ENCODE measurements around the gene BDKRB1. TPM values are rescaled to one million over a fixed set of nuclear protein-coding genes. Genes with fewer than 3 reads are reported as not detected.

BDKRB1 gene
- total RNA-seq, 6 experiments from 2014 or later, result 0.31 TPM; not detected in 5

DNA sequence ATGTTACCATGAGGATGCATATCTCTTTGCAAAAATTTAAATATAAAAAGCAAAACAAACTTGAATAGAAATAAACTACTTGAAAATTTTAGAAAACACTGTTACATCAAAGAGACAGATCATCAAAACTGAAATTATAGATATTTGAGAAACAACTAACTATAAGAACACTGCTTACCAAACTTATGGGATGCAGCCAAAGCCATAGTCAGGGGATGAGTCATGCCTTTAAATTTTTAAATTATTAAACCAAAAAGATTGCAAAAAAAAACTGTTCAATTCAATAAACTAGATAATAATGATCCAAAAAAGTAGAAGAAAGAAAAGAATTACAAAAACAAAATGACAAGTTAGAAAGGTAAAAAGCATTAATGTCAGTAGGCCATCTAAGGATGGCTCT lies 43.9 kb upstream of the BDKRB1 start:
- H3K4me1 ChIP-seq, result peaks cover 0 to 6% (median 0%) of the 10 kb centered on the region in 4 donors
- DNase-seq (no peak), ATAC-seq (no peak)
- H3K4me3 ChIP-seq, result no peak overlapping the region
- H3K27me3 ChIP-seq, result no peaks in the 10 kb centered on the region
- intact Hi-C loops (cut with DNase I), result no loop called here
- H3K36me3 ChIP-seq, result no peaks in the 10 kb centered on the region
- no peak for TF ChIP-seq POLR2A (IDR thresholded peaks at IDR 0.05)
- TF ChIP-seq, protein P1, sequence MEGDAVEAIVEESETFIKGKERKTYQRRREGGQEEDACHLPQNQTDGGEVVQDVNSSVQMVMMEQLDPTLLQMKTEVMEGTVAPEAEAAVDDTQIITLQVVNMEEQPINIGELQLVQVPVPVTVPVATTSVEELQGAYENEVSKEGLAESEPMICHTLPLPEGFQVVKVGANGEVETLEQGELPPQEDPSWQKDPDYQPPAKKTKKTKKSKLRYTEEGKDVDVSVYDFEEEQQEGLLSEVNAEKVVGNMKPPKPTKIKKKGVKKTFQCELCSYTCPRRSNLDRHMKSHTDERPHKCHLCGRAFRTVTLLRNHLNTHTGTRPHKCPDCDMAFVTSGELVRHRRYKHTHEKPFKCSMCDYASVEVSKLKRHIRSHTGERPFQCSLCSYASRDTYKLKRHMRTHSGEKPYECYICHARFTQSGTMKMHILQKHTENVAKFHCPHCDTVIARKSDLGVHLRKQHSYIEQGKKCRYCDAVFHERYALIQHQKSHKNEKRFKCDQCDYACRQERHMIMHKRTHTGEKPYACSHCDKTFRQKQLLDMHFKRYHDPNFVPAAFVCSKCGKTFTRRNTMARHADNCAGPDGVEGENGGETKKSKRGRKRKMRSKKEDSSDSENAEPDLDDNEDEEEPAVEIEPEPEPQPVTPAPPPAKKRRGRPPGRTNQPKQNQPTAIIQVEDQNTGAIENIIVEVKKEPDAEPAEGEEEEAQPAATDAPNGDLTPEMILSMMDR (IDR thresholded peaks at IDR 0.05), result no peak
- no peak overlapping the region for H3K27ac ChIP-seq
- H3K9me3 ChIP-seq, result no peaks in the 10 kb centered on the region

DNA sequence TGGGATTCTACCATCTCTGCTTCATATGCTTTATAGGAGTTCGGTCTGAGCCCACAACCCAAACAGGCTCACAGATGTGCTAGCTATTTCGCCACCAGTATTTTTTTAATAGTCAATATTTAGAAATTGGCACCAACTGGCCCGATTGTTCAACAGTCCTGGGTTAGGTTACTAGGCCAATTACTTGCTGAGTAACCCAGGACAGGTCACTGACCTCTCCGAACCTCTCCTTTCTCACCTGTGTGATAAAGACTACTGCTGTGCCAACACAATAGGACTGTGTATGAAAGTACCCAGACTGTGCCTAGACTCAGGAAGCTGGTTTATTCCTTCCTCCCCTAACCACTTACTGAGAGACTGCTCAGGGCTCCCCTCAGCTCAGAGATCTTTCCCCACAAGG lies 43.1 kb upstream of the BDKRB1 start:
- ATAC-seq (peak; percentile 80 to 97 (median 90)), DNase-seq (peak in 2 of 3 donors; percentile 49 to 57)
- intact Hi-C loops (cut with DNase I), result no loop called here
- Histone ChIP-seq H3K4me3 (no peak overlapping the region), H3K4me1 (peaks cover 0 to 6% (median 0%) of the 10 kb centered on the region in 4 donors), H3K27me3 (no peaks in the 10 kb centered on the region), H3K36me3 (no peaks in the 10 kb centered on the region), H3K27ac (no peak overlapping the region), H3K9me3 (no peaks in the 10 kb centered on the region)
- no peak for TF ChIP-seq POLR2A (IDR thresholded peaks at IDR 0.05)
- TF ChIP-seq, protein P1 (IDR thresholded peaks at IDR 0.05), result no peak
- 16% methylated on average over 4 of the region's 4 CpGs for WGBS (ENCODE audit: insufficient coverage, low coverage, low lambda C conversion rate, missing lambda C conversion rate)

DNA sequence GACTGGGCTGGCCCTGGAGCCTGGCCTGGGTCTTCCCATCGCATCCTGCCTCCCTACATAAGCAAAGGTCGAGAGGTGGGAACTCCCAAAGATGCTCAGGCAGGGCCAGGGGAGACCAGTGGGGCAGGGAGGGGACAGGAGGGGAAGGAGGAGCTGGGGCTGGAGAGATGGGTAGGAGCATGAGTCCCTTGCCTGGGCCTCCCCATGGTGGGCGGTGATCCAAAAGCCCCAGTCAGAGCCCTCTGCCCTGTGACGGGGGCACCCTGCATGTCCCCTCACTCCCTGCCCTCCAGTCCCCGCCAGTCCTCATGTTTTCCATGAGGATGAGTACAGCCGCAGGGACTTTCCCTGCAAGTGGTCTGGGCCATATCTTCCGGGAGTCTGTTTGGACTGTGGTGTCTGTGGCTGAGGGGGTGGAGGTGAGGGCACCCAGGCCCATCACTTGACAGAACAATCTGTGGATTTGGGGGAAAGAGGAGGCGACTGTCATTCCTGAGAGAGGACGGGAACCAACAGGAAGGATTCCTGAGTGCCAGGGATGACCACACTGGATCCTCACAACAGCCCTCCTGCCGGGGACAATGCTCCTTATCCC lies 42.0 kb upstream of the BDKRB1 start:
- WGBS (ENCODE audit: insufficient coverage, low coverage, low lambda C conversion rate, missing lambda C conversion rate), result 67% methylated on average over 3 of the region's 10 CpGs
- ATAC-seq, result no peak
- no peak for TF ChIP-seq POLR2A (IDR thresholded peaks at IDR 0.05)
- TF ChIP-seq, protein P1 (IDR thresholded peaks at IDR 0.05), result no peak
- Histone ChIP-seq H3K27me3 (no peaks in the 10 kb centered on the region), H3K4me3 (no peak overlapping the region), H3K9me3 (no peaks in the 10 kb centered on the region), H3K4me1 (peaks cover 0 to 6% (median 0%) of the 10 kb centered on the region in 4 donors), H3K36me3 (no peaks in the 10 kb centered on the region), H3K27ac (no peak overlapping the region)
- intact Hi-C loops (cut with DNase I), result no loop called here
- no peak for DNase-seq

DNA sequence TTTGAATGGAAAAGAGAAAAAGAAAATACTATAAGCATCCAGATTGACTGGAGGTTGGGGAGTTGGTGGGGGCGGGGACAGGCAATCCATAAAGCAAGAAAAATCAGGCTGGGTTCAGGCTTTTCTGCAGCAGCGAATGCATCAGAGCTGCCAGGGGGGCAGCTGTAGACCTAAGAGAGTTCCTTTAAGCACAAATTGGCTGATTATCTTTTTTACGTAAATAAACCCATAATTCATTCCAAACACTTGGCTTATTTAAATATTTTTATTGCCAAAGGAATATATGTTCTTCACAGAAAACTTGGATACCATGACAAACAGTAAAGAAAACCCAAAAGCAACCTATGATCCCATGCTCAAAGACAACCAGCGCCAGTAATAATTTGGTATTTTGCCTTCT lies 41.2 kb upstream of the BDKRB1 start:
- 60% methylated on average over 4 of the region's 4 CpGs for WGBS (ENCODE audit: insufficient coverage, low coverage, low lambda C conversion rate, missing lambda C conversion rate)
- Histone ChIP-seq H3K27ac (no peak overlapping the region), H3K4me1 (peaks cover 0 to 6% (median 0%) of the 10 kb centered on the region in 4 donors), H3K4me3 (no peak overlapping the region), H3K36me3 (no peaks in the 10 kb centered on the region), H3K9me3 (no peaks in the 10 kb centered on the region), H3K27me3 (no peaks in the 10 kb centered on the region)
- ATAC-seq (no peak), DNase-seq (no peak)
- TF ChIP-seq POLR2A (IDR thresholded peaks at IDR 0.05), result no peak
- TF ChIP-seq, protein P1 (IDR thresholded peaks at IDR 0.05), result no peak
- intact Hi-C loops (cut with DNase I), result no loop called here
